Esophagus squamous epithelium (tissue), 5 donors: ENCODE data around the gene CALB2. TPM values are rescaled to one million over a fixed set of nuclear protein-coding genes. Genes with fewer than 3 reads are reported as not detected.

Source experiments
- DNase-seq: peaks from one replicate; lab custom pipeline; 2025; lab: John Stamatoyannopoulos, UW
- H3K27ac ChIP-seq, 4 donors: fragments of 200-600 bp; sonication (generic); one replicate each; pipeline ENCODE4 v1.5.1; 2016 to 2019; ENCODE audit warnings: mild to moderate bottlenecking in 1 of 4
- H3K27me3 ChIP-seq, 4 donors: fragments of 200-600 bp; sonication (generic); 1 replicate in 3 of 4; 2 replicates in 1 of 4; pipeline versions ENCODE4 v1.5.1 to v1.6.0; 2017 to 2021; ENCODE audit warnings: antibody characterized with exemption in 1 of 4
- H3K36me3 ChIP-seq, 3 donors: fragments of 200-600 bp; sonication (generic); one replicate each; pipeline ENCODE4 v1.5.1; 2016 to 2019
- H3K4me1 ChIP-seq, 3 donors: fragments of 200-600 bp; sonication (generic); one replicate each; pipeline ENCODE4 v1.5.1; 2017 to 2019
- H3K4me3 ChIP-seq, 4 donors: fragments of 200-600 bp; sonication (generic); 1 replicate in 3 of 4; 2 replicates in 1 of 4; pipeline ENCODE4 v1.5.1; 2016 to 2019; ENCODE audit warnings: mild to moderate bottlenecking in 2 of 4, moderate library complexity in 1 of 4
- H3K9me3 ChIP-seq, 3 donors: fragments of 200-600 bp; sonication (generic); one replicate each; pipeline ENCODE4 v1.5.1; 2016 to 2019
- POLR2A ChIP-seq, 4 donors: fragments of 450-650 bp; IDR thresholded peaks; one replicate each; pipeline ENCODE4 v1.6.1; 2017; ENCODE audit warnings: antibody characterized with exemption in 4 of 4, mild to moderate bottlenecking in 4 of 4, moderate library complexity in 3 of 4
- WGBS, 2 donors: methylation state at CpG; one replicate each; pipeline ENCODE4 v1.1.5; 2018; 5-methylcytosine and 5-hydroxymethylcytosine counted together
- intact Hi-C: fragments of 100-400 bp; cut with DNase I; formaldehyde crosslinking; loops from one replicate; pipeline ENCODE4 v1.15.0; 2022
- total RNA-seq, 4 donors: library from RNA; depleted of rRNA; stranded (reverse); fragments of >200 nt; gene quantifications; one replicate each; pipeline ENCODE4 v1.1.0, GENCODE V29; 2016
- TF ChIP-seq, protein P1 (sequence below), 6 experiments: fragments of 450-650 bp in 4 of 6; fragments of 200-600 bp in 2 of 6; sonication (generic) in 2 of 6; IDR thresholded peaks; one replicate each; pipeline ENCODE4 v1.5.1; 2016 to 2019; ENCODE audit warnings: antibody characterized with exemption in 6 of 6, mild to moderate bottlenecking in 4 of 6, moderate library complexity in 4 of 6
- donor health status: DM: yes; HTN: yes; CAD: no.

CALB2 gene
- total RNA-seq, 4 donors from 2014 or later: 0.35 to 3.8 (median 2.4) TPM

GRCh38 chr16:71423865-71424264 is 65.3 kb downstream of the CALB2 start:
- TF ChIP-seq, protein P1, sequence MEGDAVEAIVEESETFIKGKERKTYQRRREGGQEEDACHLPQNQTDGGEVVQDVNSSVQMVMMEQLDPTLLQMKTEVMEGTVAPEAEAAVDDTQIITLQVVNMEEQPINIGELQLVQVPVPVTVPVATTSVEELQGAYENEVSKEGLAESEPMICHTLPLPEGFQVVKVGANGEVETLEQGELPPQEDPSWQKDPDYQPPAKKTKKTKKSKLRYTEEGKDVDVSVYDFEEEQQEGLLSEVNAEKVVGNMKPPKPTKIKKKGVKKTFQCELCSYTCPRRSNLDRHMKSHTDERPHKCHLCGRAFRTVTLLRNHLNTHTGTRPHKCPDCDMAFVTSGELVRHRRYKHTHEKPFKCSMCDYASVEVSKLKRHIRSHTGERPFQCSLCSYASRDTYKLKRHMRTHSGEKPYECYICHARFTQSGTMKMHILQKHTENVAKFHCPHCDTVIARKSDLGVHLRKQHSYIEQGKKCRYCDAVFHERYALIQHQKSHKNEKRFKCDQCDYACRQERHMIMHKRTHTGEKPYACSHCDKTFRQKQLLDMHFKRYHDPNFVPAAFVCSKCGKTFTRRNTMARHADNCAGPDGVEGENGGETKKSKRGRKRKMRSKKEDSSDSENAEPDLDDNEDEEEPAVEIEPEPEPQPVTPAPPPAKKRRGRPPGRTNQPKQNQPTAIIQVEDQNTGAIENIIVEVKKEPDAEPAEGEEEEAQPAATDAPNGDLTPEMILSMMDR (IDR thresholded peaks at IDR 0.05): no peak
- TF ChIP-seq POLR2A (IDR thresholded peaks at IDR 0.05): no peak
- intact Hi-C loops: no loop called here
- H3K4me1 ChIP-seq: peaks cover 0 to 5% (median 0%) of the 10 kb centered on the region in 3 donors
- 72 to 80% methylated on average over 7 of the region's 7 CpGs for WGBS, 2 donors
- no peak overlapping the region for H3K27ac ChIP-seq
- no peak overlapping the region for H3K4me3 ChIP-seq
- no peak for DNase-seq
- H3K9me3 ChIP-seq: no peaks in the 10 kb centered on the region
- H3K36me3 ChIP-seq: no peaks in the 10 kb centered on the region
- H3K27me3 ChIP-seq: peaks cover 0 to 45% (median 7%) of the 10 kb centered on the region in 4 donors

DNA sequence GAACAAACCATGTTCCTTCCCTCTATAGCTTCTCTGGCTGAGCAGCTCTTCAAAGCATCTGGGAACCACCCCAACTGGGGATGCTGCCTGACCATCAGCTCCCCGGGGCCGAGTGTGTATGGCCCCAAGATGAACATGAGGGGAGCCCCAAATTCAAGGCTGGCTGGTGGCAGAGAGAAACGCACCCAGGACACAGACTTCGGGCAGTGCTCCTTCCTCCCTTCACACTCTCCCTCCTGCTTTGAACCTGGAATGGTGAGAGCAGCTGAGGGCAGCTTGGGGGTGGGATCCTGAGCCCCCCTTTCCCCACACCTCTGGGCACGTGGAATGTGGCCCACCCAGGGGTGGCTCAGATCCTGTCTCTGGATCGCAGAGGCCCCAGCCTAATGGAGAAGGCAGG is 66.1 kb downstream of the CALB2 start:
- H3K27me3 ChIP-seq: peaks cover 0 to 50% (median 7%) of the 10 kb centered on the region in 4 donors
- no peak for DNase-seq
- H3K4me1 ChIP-seq: peaks cover 0 to 5% (median 0%) of the 10 kb centered on the region in 3 donors
- 60% methylated on average over 3 of the region's 6 CpGs; no CpG with 5 or more reads in 1 of the 2 donors for WGBS, 2 donors
- intact Hi-C loops: no loop called here
- no peaks in the 10 kb centered on the region for H3K36me3 ChIP-seq
- TF ChIP-seq, protein P1 (IDR thresholded peaks at IDR 0.05): no peak
- no peak for TF ChIP-seq POLR2A (IDR thresholded peaks at IDR 0.05)
- H3K9me3 ChIP-seq: no peaks in the 10 kb centered on the region
- no peak overlapping the region for H3K4me3 ChIP-seq
- H3K27ac ChIP-seq: no peak overlapping the region

GRCh38 chr16:71425746-71426068 is 67.2 kb downstream of the CALB2 start:
- intact Hi-C loops: no loop called here
- Histone ChIP-seq H3K27me3 (peaks cover 0 to 50% (median 7%) of the 10 kb centered on the region in 4 donors), H3K4me3 (peak overlapping the region in 2 of 4 donors; percentile 15 to 35), H3K36me3 (no peaks in the 10 kb centered on the region), H3K4me1 (peaks cover 0 to 5% (median 0%) of the 10 kb centered on the region in 3 donors), H3K27ac (no peak overlapping the region), H3K9me3 (no peaks in the 10 kb centered on the region)
- DNase-seq: no peak
- WGBS, 2 donors: 10 to 17% methylated on average over 8 to 17 of the region's 18 CpGs
- no peak for TF ChIP-seq POLR2A (IDR thresholded peaks at IDR 0.05)
- TF ChIP-seq, protein P1 (IDR thresholded peaks at IDR 0.05): no peak

GRCh38 chr16:71426069-71426879 is 67.8 kb downstream of the CALB2 start:
- no peak overlapping the region for H3K27ac ChIP-seq
- H3K4me3 ChIP-seq: peak overlapping the region in 2 of 4 donors; percentile 15 to 35
- TF ChIP-seq, protein P1 (IDR thresholded peaks at IDR 0.05): no peak
- no peak for TF ChIP-seq POLR2A (IDR thresholded peaks at IDR 0.05)
- H3K9me3 ChIP-seq: no peaks in the 10 kb centered on the region
- intact Hi-C loops: no loop called here
- H3K27me3 ChIP-seq: peaks cover 0 to 53% (median 7%) of the 10 kb centered on the region in 4 donors
- H3K4me1 ChIP-seq: peaks cover 0 to 5% (median 0%) of the 10 kb centered on the region in 3 donors
- no peak for DNase-seq
- H3K36me3 ChIP-seq: no peaks in the 10 kb centered on the region
- 4 to 9% methylated on average over 6 to 19 of the region's 48 CpGs for WGBS, 2 donors

- Histone ChIP-seq H3K9me3 (no peaks in the 10 kb centered on the region), H3K4me3 (no peak overlapping the region), H3K27me3 (peaks cover 0 to 61% (median 7%) of the 10 kb centered on the region in 4 donors), H3K36me3 (no peaks in the 10 kb centered on the region), H3K4me1 (peaks cover 0 to 5% (median 0%) of the 10 kb centered on the region in 3 donors), H3K27ac (no peak overlapping the region)
- no peak for DNase-seq
- TF ChIP-seq, protein P1 (IDR thresholded peaks at IDR 0.05): no peak
- no peak for TF ChIP-seq POLR2A (IDR thresholded peaks at IDR 0.05)
- 50 to 65% methylated on average over 10 to 12 of the region's 12 CpGs for WGBS, 2 donors
- intact Hi-C loops: no loop called here
Measured at GRCh38 chr16:71426880-71427615, 68.5 kb downstream of the CALB2 start.
